Mammary epithelial cell (primary cell): ENCODE results near the gene MPP3.

Experiments
- EZH2 ChIP-seq: IDR thresholded peaks from 2 replicates; pipeline ENCODE4 v1.6.1; 2012; ENCODE audit warnings: low read length, inconsistent platforms, borderline replicate concordance
- TF ChIP-seq, protein P1 (sequence below), 2 donors: IDR thresholded peaks in 1 of 2; conservative IDR thresholded peaks in 1 of 2; 2 replicates each; pipeline ENCODE4 v1.5.1; 2011 to 2012; ENCODE audit warnings: inconsistent platforms in 2 of 2, low read length in 2 of 2, mild to moderate bottlenecking in 2 of 2, control low read depth in 1 of 2, low read depth in 1 of 2; ENCODE audit not compliant: insufficient read depth in 1 of 2; ENCODE audit errors: extremely low read depth in 1 of 2

DNA sequence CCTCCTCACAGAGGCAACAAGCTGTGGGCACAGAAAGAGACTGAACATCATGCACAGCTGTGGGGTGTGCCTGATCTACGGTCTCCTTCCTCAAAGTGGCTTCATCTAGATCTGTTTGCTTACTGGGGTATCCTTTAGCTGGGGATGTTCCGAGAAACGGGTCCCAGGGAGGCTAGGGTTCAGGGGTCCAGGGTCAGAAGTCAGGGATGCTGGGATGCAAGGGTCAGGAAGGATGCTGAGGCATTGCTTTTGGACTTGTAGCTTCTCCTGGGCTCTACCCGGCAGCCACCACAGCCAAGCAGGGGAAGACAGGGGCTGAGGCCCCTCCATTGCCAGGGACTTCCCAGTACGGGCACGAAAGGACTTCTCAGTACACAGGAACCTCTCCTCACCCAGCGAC is 20.6 kb upstream of the MPP3 start:
- TF ChIP-seq, protein P1, sequence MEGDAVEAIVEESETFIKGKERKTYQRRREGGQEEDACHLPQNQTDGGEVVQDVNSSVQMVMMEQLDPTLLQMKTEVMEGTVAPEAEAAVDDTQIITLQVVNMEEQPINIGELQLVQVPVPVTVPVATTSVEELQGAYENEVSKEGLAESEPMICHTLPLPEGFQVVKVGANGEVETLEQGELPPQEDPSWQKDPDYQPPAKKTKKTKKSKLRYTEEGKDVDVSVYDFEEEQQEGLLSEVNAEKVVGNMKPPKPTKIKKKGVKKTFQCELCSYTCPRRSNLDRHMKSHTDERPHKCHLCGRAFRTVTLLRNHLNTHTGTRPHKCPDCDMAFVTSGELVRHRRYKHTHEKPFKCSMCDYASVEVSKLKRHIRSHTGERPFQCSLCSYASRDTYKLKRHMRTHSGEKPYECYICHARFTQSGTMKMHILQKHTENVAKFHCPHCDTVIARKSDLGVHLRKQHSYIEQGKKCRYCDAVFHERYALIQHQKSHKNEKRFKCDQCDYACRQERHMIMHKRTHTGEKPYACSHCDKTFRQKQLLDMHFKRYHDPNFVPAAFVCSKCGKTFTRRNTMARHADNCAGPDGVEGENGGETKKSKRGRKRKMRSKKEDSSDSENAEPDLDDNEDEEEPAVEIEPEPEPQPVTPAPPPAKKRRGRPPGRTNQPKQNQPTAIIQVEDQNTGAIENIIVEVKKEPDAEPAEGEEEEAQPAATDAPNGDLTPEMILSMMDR (conservative IDR thresholded peaks at IDR 0.05 in 1 of 2, IDR thresholded peaks at IDR 0.05 in 1 of 2; ENCODE audit: extremely low read depth in 1 of 2, insufficient read depth in 1 of 2, low read depth in 1 of 2, low read length in 2 of 2) = no peak
- no peak for TF ChIP-seq EZH2
